Stimulated activated naive CD4-positive, alpha-beta T cell (primary cell): ENCODE measurements around the gene CP.

ENCODE experiments used
- DNase-seq, 6 experiments: peaks; one replicate each; lab custom pipeline; 2025; lab: John Stamatoyannopoulos, UW

The CP gene

GRCh38 chr3:149186219-149186618 is 35.4 kb downstream of the CP start:
- DNase-seq: no peak

- no peak for DNase-seq
Observed at GRCh38 chr3:149181182-149181581, 40.4 kb downstream of the CP start.

GRCh38 chr3:149180057-149180573 is 41.5 kb downstream of the CP start:
- no peak for DNase-seq

GRCh38 chr3:149179220-149179619 is 42.4 kb downstream of the CP start:
- no peak for DNase-seq

GRCh38 chr3:149177122-149177521 is 44.5 kb downstream of the CP start:
- no peak for DNase-seq

GRCh38 chr3:149174901-149175300 is 46.7 kb downstream of the CP start:
- no peak for DNase-seq

GRCh38 chr3:149170672-149171071 is 51.0 kb downstream of the CP start:
- DNase-seq: no peak

- DNase-seq: no peak
Observed at GRCh38 chr3:149167898-149168297, 53.7 kb downstream of the CP start.

- no peak for DNase-seq
Observed at GRCh38 chr3:149163066-149163465, 58.6 kb downstream of the CP start.

- DNase-seq: no peak
Observed at GRCh38 chr3:149162007-149162406, 59.6 kb downstream of the CP start.

- no peak for DNase-seq
Observed at GRCh38 chr3:149160754-149161300, 60.8 kb downstream of the CP start.

- no peak for DNase-seq
Observed at GRCh38 chr3:149153402-149153801, 68.2 kb downstream of the CP start.

- DNase-seq: no peak
Observed at GRCh38 chr3:149152420-149152819, 69.2 kb downstream of the CP start.

- DNase-seq: no peak
Observed at GRCh38 chr3:149151843-149152242, 69.8 kb downstream of the CP start.

- DNase-seq: no peak
Observed at GRCh38 chr3:149150436-149150835, 71.2 kb downstream of the CP start.

GRCh38 chr3:149145974-149146373 is 75.7 kb downstream of the CP start:
- peak in 1 of 6 experiments; percentile 12 for DNase-seq

- DNase-seq: no peak
Observed at GRCh38 chr3:149145356-149145755, 76.3 kb downstream of the CP start.

GRCh38 chr3:149142682-149143081 is 78.9 kb downstream of the CP start:
- no peak for DNase-seq

- no peak for DNase-seq
Observed at GRCh38 chr3:149134575-149134974, 87.1 kb downstream of the CP start.

- DNase-seq: no peak
Observed at GRCh38 chr3:149131589-149131988, 90.0 kb downstream of the CP start.

- DNase-seq: peak; percentile 62 to 77 (median 72)
Observed at GRCh38 chr3:149129326-149130205, 92.1 kb downstream of the CP start, which contains the start of gene HPS3. TSS of gene HPS3 (plus strand) at chr3:149129638. CDS start at chr3:149129724, 86 bp downstream.

- no peak for DNase-seq
Observed at GRCh38 chr3:149128821-149129220, 92.8 kb downstream of the CP start.
